Smooth muscle cell (in vitro differentiated cells): ENCODE measurements around the gene LAMA5. TPM values are rescaled to one million over a fixed set of nuclear protein-coding genes. Genes with fewer than 3 reads are reported as not detected.
A peak's percentile ranks its signal among the peaks of the same experiment; 100 is the strongest.

ENCODE experiments used
- DNase-seq: peaks from one replicate; lab custom pipeline; 2025; ENCODE audit not compliant: unreplicated experiment; lab: John Stamatoyannopoulos, UW
- H2AFZ ChIP-seq: fragments of 200-600 bp; sonication (generic); 2 replicates; pipeline ENCODE4 v1.6.0; 2016; ENCODE audit warnings: antibody characterized with exemption, low read depth, mild to moderate bottlenecking
- H3F3A ChIP-seq: fragments of 200-600 bp; sonication (generic); 2 replicates; pipeline ENCODE4 v1.6.0; 2017; ENCODE audit warnings: antibody characterized with exemption, low read depth
- H3K27ac ChIP-seq: fragments of 200-600 bp; sonication (generic); 2 replicates; pipeline ENCODE4 v1.5.1; 2016; ENCODE audit warnings: low read depth, mild to moderate bottlenecking
- H3K27me3 ChIP-seq: fragments of 200-600 bp; sonication (generic); 2 replicates; pipeline ENCODE4 v1.6.1; 2016; ENCODE audit warnings: low read depth, mild to moderate bottlenecking
- H3K36me3 ChIP-seq: fragments of 200-600 bp; sonication (generic); 2 replicates; pipeline ENCODE4 v1.5.1; 2016; ENCODE audit warnings: low read depth
- H3K4me1 ChIP-seq: fragments of 200-600 bp; sonication (generic); 2 replicates; pipeline ENCODE4 v1.5.1; 2016; ENCODE audit warnings: low read depth
- H3K4me2 ChIP-seq: fragments of 200-600 bp; sonication (generic); 2 replicates; pipeline ENCODE4 v1.6.0; 2016; ENCODE audit warnings: mild to moderate bottlenecking
- H3K4me3 ChIP-seq: fragments of 200-600 bp; sonication (generic); 2 replicates; pipeline ENCODE4 v1.5.1; 2016; ENCODE audit warnings: mild to moderate bottlenecking
- H3K79me2 ChIP-seq: fragments of 200-600 bp; sonication (generic); 2 replicates; pipeline ENCODE4 v1.6.0; 2016; ENCODE audit warnings: low read depth, mild to moderate bottlenecking
- H3K9ac ChIP-seq: fragments of 200-600 bp; sonication (generic); 2 replicates; pipeline ENCODE4 v1.6.0; 2016; ENCODE audit warnings: low read depth
- H3K9me3 ChIP-seq: fragments of 200-600 bp; sonication (generic); replicated peaks from 2 replicates; pipeline ENCODE4 v1.5.1; 2016; ENCODE audit warnings: low read depth
- H4K20me1 ChIP-seq: fragments of 200-600 bp; sonication (generic); 2 replicates; pipeline ENCODE4 v1.6.0; 2016; ENCODE audit warnings: low read depth
- WGBS: methylation state at CpG from one replicate; pipeline ENCODE4 v1.1.7; 2016; ENCODE audit warnings: low lambda C conversion rate; 5-methylcytosine and 5-hydroxymethylcytosine counted together
- polyA plus RNA-seq: library from polyadenylated mRNA; unstranded; fragments of >200 nt; fragmentation: Nextera tagmentation; extraction: Ambion mirVana; gene quantifications from 2 replicates; pipeline ENCODE4 v1.2.1, GENCODE V29; 2016
- total RNA-seq: library from RNA; depleted of rRNA; stranded (reverse); fragments of >200 nt; gene quantifications from 2 replicates; pipeline ENCODE4 v1.2.3, GENCODE V29; 2014
- TF ChIP-seq, protein P1 (sequence below): fragments of 200-600 bp; sonication (generic); IDR thresholded peaks from 2 replicates; pipeline ENCODE4 v1.5.1; 2017; ENCODE audit warnings: borderline replicate concordance, mild to moderate bottlenecking, antibody characterized with exemption; ENCODE audit not compliant: insufficient read depth, poor library complexity, severe bottlenecking

The LAMA5 gene
- total and polyA plus RNA-seq, 2 experiments from 2014 or later, result 27.5 to 27.6 TPM

DNA sequence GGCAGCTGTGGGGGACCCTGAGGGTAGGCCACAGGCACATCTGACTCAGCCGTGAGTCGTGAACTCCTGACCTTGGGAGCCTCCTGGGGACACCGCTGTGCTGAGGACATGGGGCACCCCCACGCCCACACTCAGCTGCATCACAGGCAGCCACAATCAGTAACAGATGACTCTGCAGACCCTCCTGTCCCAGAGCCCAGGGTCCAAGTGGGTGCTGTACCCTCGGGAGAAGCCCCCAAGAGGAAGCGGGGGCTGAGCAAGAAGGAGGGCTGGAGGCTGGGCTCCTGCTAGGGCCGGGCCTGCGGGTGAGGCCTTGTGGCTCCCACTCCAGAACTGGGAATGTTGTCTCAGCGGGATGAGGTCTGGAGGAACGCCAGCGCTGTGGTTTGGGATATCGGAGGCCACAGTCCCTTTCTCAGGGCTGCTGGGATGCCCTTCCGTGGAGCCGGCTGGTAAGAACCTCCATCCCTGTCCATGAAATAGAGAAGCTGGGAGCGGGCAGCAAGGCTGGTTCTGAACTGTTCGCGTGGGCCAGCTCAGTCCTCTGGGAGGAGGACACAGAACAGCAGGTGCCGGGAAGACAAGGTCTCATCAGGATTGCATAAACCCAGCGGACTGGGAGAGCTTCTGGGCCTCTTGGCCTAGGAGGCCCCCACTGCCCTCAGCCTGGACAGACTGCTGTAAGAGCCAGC, 3.1 kb upstream of the LAMA5 start:
- Histone ChIP-seq H3K36me3 (no peaks in the 10 kb centered on the region), H3K27me3 (no peaks in the 10 kb centered on the region), H3K9me3 (no peaks in the 10 kb centered on the region), H3K79me2 (no peaks in the 10 kb centered on the region), H3K9ac (no peak overlapping the region), H4K20me1 (peaks cover 19% of the 10 kb centered on the region), H3K4me1 (peaks cover 52% of the 10 kb centered on the region), H3K4me2 (peak overlapping the region; percentile 99), H2AFZ (no peak overlapping the region), H3F3A (no peaks in the 10 kb centered on the region), H3K4me3 (no peak overlapping the region), H3K27ac (no peak overlapping the region)
- DNase-seq, result peak; percentile 20
- TF ChIP-seq, protein P1, sequence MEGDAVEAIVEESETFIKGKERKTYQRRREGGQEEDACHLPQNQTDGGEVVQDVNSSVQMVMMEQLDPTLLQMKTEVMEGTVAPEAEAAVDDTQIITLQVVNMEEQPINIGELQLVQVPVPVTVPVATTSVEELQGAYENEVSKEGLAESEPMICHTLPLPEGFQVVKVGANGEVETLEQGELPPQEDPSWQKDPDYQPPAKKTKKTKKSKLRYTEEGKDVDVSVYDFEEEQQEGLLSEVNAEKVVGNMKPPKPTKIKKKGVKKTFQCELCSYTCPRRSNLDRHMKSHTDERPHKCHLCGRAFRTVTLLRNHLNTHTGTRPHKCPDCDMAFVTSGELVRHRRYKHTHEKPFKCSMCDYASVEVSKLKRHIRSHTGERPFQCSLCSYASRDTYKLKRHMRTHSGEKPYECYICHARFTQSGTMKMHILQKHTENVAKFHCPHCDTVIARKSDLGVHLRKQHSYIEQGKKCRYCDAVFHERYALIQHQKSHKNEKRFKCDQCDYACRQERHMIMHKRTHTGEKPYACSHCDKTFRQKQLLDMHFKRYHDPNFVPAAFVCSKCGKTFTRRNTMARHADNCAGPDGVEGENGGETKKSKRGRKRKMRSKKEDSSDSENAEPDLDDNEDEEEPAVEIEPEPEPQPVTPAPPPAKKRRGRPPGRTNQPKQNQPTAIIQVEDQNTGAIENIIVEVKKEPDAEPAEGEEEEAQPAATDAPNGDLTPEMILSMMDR, result no peak
- WGBS, result 42% methylated on average over 19 of the region's 19 CpGs

DNA sequence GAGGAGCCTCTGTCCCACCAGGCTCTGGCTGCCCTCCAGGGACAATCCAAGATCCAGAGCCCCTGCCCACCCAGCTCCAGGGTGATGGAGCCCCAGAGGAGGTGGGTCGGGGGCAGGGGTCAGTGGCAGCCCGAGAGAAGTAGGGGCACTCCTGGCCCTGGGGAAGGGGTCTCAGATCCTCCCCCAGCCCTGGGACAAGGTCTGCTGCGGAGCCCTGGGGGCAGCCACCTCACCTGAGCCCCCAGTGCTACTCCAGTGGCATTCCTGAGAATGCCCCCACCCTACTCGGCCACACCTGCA, 2.7 kb upstream of the LAMA5 start:
- no peak overlapping the region for H3K4me3 ChIP-seq
- H3K4me2 ChIP-seq, result peak overlapping the region; percentile 99
- H3F3A ChIP-seq, result no peaks in the 10 kb centered on the region
- no peak overlapping the region for H3K27ac ChIP-seq
- H3K36me3 ChIP-seq, result no peaks in the 10 kb centered on the region
- H3K27me3 ChIP-seq, result no peaks in the 10 kb centered on the region
- H4K20me1 ChIP-seq, result peaks cover 24% of the 10 kb centered on the region
- no peaks in the 10 kb centered on the region for H3K79me2 ChIP-seq
- H2AFZ ChIP-seq, result no peak overlapping the region
- TF ChIP-seq, protein P1, result no peak
- 75% methylated on average over 4 of the region's 4 CpGs for WGBS
- no peak for DNase-seq
- H3K4me1 ChIP-seq, result peaks cover 52% of the 10 kb centered on the region
- H3K9me3 ChIP-seq, result no peaks in the 10 kb centered on the region
- no peak overlapping the region for H3K9ac ChIP-seq

DNA sequence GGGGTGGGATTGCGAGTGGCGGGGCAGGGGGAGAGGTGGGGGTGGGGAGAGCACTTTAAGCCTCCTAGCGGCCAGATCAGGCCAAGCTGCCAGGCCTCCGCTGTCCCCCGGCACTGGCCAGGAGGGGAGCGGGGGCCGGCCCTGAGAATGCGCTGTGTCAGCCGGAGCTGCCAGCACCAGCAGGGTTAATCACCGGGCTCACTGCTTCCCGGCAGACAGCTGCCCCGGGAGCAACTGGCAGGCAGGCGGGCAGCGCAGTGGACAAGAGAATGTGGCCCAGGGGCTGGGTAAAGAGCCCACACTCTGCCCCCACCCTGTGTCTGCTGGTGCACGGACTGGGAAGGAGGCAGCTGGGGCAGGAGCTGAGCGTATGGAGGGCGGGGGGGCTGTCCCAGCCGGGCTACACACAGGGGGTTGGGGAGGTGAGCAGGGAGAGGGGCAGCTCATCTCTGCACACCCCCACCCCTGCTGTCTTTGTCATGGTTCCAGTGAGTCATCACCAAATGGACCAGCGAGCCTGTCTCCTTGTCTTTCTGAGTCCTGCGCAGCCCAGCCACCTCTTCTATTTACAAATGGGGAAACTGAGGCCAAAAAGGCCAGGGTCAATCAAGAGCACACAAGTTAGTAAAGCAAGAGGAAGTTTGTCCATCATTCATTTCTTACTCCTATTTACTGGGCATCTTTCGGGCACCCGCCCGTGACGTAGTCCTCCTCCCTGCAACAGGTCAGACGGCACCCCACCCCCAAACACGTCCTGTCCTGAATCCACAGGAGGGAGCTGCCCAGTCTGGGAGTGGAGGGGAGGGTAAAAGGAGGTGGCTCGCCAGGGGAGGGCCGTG, 2.1 kb upstream of the LAMA5 start:
- peaks cover 4% of the 10 kb centered on the region for H3K79me2 ChIP-seq
- 22% methylated on average over 27 of the region's 28 CpGs for WGBS
- H3K4me1 ChIP-seq, result peaks cover 57% of the 10 kb centered on the region
- H3K27ac ChIP-seq, result no peak overlapping the region
- peak overlapping the region; percentile 99 for H3K4me2 ChIP-seq
- H3K36me3 ChIP-seq, result no peaks in the 10 kb centered on the region
- peak overlapping the region; percentile 82 for H3K4me3 ChIP-seq
- H3K9ac ChIP-seq, result no peak overlapping the region
- TF ChIP-seq, protein P1, result peak; percentile 51
- H3F3A ChIP-seq, result no peaks in the 10 kb centered on the region
- peaks cover 28% of the 10 kb centered on the region for H4K20me1 ChIP-seq
- DNase-seq, result no peak
- no peaks in the 10 kb centered on the region for H3K9me3 ChIP-seq
- H2AFZ ChIP-seq, result no peak overlapping the region
- H3K27me3 ChIP-seq, result no peaks in the 10 kb centered on the region
